ENCODE measurements around the gene GDPD5.

DNA sequence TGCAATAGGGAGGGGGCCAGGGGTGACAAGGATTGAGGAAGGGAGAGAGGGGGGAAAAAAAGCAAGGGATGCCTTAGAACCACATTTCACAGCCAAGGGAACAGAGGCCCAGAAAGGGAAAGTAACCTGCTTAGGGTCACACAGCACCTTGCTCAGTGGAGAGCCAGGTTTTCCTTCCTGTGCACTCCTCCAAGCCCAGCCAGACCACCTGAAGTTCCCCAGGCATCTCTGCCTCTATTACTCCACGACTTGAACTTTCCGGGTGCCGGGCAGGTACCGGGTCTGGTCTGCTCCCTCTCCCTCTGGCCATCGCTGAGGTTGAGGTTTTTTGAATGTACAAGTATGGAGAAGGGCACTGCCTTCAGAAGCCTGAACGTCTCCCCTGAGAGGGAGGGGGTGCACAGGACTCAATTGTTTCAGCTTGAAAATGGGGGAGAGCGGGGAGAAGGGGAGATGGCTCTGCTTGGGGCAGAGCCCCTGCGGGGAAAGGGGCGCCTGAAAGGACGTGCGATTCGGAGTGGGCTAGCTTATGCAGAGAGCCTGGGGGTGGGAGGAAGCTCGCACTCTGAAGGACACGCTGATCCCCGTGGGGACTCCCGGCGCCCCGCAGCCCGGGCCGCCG, 35.8 kb upstream of the GDPD5 start:
- TF ChIP-seq EZH2 (IDR thresholded peaks at IDR 0.05; ENCODE audit: borderline replicate concordance, low read depth, low read length, severe bottlenecking), result no peak
- no peak for TF ChIP-seq POLR2AphosphoS5 (IDR thresholded peaks at IDR 0.05; ENCODE audit: insufficient read depth, low read depth, low read length)
- no peak for TF ChIP-seq CTCF (IDR thresholded peaks at IDR 0.05; ENCODE audit: extremely low read depth in 1 of 2, insufficient read depth in 1 of 2, low read depth in 1 of 2, low read length in 2 of 2)
- no peak for TF ChIP-seq POLR2A (IDR thresholded peaks at IDR 0.05; ENCODE audit: low read depth, low read length)

All from endothelial cell of umbilical vein (primary cell).